Muscle layer of colon (tissue), 2 donors: ENCODE measurements around the gene SLC7A1.

Experiments used
- H3K27ac ChIP-seq: one replicate; pipeline ENCODE4 v1.7.0; 2013; ENCODE audit warnings: low read depth, mild to moderate bottlenecking, low read length, moderate library complexity
- H3K27me3 ChIP-seq, 2 donors: one replicate each; pipeline ENCODE4 v1.7.0; 2013; ENCODE audit warnings: low read length in 2 of 2, mild to moderate bottlenecking in 2 of 2; ENCODE audit not compliant: insufficient read depth in 2 of 2, control insufficient read depth in 1 of 2
- H3K36me3 ChIP-seq: one replicate; pipeline ENCODE4 v1.7.0; 2013; ENCODE audit warnings: mild to moderate bottlenecking, low read length; ENCODE audit not compliant: insufficient read depth
- H3K4me1 ChIP-seq: one replicate; pipeline ENCODE4 v1.7.0; 2013; ENCODE audit warnings: mild to moderate bottlenecking, low read length; ENCODE audit not compliant: insufficient read depth
- H3K4me3 ChIP-seq, 2 donors: one replicate each; pipeline ENCODE4 v1.7.0; 2013; ENCODE audit warnings: low read length in 2 of 2, low read depth in 1 of 2, mild to moderate bottlenecking in 1 of 2, moderate library complexity in 1 of 2
- H3K9ac ChIP-seq: one replicate; pipeline ENCODE4 v1.7.0; 2013; ENCODE audit warnings: low read length
- H3K9me3 ChIP-seq: one replicate; pipeline ENCODE4 v1.7.0; 2013; ENCODE audit warnings: mild to moderate bottlenecking, low read length
- donor health status: abdominal sarcoma.
- donor health status: Adenocarcinoma of cecum.

SLC7A1 gene

DNA sequence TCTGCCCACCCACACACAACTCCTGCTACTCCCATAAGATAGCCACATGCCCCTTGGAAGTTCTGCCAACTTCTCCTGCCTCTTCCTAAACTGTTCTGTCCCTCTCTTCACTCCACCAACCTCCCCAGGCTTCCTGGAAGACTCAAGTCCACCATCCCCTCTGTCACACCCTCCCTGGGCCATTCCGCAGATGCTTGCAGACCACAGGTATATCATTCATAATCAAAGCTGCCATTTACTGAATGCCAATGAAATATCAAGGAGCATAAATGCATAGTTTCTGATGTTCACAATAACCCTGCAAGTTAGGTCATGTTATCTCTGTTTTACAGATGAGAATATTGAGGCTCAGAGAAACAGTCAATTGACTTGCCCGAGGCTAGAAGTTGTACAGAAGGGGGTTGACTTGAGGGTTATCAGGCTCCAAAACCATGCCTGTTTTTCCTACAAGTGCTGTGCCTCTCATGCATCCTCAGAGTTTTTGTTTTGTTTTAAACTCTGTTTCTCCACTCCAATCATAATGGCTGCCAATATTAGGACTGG lies 135.6 kb downstream of the SLC7A1 start:
- Histone ChIP-seq H3K9ac (no peak overlapping the region), H3K27me3 (no peaks in the 10 kb centered on the region)

More for the DNA sequence above, 135.6 kb downstream of the SLC7A1 start:
- H3K36me3 ChIP-seq = no peaks in the 10 kb centered on the region
- H3K4me1 ChIP-seq = no peaks in the 10 kb centered on the region
- no peaks in the 10 kb centered on the region for H3K9me3 ChIP-seq
- no peak overlapping the region for H3K27ac ChIP-seq
- no peak overlapping the region for H3K4me3 ChIP-seq
